Myocyte (in vitro differentiated cells): ENCODE measurements around the gene URB1. TPM values are rescaled to one million over a fixed set of nuclear protein-coding genes. Genes with fewer than 3 reads are reported as not detected.
"Not testable (repeated sequence)": the region's sequence is repeated elsewhere in the genome, so short reads cannot be mapped to it uniquely, and the experiment has no call there.

Experiments used
- DNase-seq: peaks from one replicate; pipeline ENCODE4 v3.0.0-alpha.2; 2012; ENCODE audit warnings: low read depth
- total RNA-seq: library from RNA; depleted of rRNA; stranded (reverse); fragments of >200 nt; gene quantifications from 2 replicates; pipeline ENCODE4 v1.2.3, GENCODE V29; 2014

The URB1 gene
- total RNA-seq, 1 donor from 2014 or later, result 42.1 TPM

DNA sequence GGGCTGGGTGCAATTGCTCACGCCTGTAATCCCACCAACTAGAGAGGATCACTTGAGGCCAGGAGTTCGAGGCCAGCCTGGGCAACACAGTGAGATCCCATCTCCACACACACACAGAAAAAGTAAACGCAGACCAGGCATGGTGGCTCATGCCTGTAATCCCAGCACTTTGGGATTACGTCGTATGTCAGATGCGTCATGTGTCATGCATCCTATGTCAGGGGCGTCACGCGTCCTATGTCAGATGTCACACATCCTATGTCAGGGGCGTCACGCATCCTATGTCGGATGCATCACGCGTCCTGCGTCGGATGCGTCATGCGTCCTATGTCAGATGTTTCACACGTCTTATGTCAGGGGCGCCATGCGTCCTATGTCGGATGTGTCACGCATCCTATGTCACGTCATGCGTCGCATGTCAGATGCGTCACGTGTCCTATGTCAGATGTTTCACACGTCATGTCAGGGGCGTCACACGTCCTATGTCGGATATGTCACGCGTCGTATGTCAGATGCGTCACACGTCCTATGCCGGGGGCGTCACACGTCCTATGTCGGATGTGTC, 92.6 kb downstream of the URB1 start:
- DNase-seq, result no peak

GRCh38 chr21:32299695-32300094, 93.1 kb downstream of the URB1 start:
- DNase-seq, result no peak

- no peak for DNase-seq
These were observed 94.1 kb downstream of the URB1 start, which contains the start of gene MRAP for GRCh38 chr21:32298658-32299081. Gene MRAP, plus strand, starts transcription at chr21:32298855. Its CDS starts 117 bp downstream, at chr21:32298972.

- DNase-seq, result no peak
These were observed 94.7 kb downstream of the URB1 start for GRCh38 chr21:32298148-32298559.

DNA sequence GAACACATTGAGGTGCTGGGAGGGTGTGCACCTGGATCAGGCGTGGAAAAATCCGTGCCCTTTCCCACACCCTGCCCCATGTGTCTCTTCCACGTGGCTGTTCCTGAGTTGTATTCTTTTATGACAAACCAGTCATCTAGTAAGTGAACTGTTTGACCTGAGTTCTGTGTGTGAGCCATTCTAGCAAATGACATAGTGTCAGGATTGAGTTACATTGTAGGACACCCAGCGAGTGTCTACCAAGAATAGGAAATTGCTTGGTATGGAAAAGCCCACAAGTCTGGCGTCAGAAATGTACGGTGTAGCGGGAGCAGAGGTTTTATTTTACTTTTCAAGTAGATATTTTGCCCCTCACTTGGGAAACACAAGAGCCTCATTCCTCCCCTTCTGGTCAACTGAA, 95.4 kb downstream of the URB1 start:
- no peak for DNase-seq

DNA sequence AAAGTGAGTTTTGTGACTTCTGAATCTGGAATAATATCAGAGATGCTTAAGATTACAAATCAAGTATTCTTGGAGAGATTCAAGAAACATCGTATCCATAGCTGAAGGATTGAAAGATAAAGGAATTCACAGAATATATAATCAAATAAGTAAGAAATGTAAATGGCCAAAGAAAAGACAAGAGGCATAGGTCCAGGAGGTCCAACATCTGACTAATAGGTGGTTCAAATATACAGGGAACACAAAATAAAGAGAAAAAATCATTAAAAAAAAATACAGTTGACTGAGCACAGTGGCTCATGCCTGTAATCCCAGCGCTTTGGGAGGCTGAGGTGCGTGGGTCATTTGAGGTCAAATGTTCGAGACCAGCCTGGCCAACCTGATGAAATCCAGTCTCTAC, 107.3 kb downstream of the URB1 start:
- DNase-seq, result no peak

GRCh38 chr21:32282992-32283391, 109.8 kb downstream of the URB1 start:
- DNase-seq, result no peak

DNA sequence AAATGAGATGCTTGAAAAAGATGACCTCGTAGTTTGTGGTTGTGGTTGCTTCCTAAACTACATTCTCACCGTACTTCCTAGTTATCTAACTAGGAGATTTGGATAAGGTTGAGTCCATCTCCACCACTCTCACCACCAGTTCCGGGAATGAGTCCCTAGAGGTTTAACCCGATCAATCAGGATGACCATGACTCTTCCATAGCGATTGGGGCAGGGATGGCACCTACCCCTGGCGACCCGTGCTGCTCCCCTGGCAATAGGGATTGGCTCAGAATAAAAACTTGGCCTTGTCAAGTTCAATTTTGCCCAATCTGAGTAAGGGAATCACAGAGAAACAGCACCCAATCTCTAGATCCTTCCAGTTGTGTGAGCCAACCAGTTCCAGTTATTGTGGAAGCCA, 111.3 kb downstream of the URB1 start:
- no peak for DNase-seq

DNA sequence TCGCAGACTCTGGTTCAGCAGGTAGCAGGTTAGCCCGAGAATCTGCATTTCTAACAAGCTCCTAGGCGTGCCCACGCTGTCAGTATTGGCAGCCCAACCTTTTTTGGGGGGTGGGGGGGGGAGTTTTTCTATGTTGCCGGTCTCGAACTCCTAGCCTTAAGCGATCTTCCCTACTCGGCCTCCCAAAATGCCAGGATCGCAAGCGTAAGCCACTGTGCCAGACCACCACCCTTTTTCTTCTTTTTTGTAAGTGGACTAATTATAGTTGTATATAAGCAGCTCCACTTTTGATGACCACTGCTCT, 113.5 kb downstream of the URB1 start:
- DNase-seq, result no peak

DNA sequence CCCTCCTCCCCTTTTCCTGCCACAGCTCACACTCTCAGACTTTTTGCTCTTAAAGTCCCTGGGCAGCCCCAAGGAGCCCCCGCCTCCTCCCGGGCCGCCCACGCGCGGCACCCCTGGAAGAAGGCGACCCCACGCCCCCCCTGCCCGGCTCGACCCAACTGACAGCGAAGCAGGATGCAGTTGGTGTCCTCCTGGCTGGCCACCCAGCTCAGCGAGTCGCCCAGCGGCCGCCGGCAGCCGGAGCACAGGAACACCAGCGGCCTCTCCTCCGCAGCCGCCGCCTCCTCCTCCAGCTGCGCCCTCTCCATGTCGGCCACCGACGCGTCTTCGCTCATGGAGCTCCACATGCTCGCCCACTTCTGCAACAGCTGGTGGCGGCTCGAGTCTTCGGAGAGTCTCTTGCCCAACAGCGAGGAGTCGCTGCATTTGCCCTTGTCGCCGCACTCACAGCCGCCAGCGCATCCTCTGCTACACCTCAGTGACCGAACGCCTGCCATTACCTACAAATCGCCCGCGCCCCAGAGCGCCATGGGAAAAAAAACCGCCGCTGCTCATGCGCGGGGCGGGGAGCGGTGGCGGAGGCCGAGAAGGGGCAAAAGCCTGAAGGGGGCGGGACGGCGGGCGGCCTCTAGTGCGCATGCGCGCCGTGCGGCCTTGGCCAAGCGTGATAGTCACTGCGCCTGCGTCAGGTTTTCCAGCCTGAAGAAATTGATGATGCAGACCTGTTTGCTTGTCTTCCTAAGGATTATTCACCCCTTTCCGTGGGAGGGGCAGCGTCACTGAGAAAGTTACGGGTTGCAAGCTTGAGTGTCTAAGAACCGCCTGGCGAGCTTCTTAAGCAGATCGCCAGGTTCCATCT, 114.1 kb downstream of the URB1 start, which contains the start of gene MIS18A:
Gene MIS18A (minus strand): TSS at position 532 of the 859 bp plus-strand sequence. CDS start 35 bp downstream, at position 497.
- peak; percentile 95 for DNase-seq

DNA sequence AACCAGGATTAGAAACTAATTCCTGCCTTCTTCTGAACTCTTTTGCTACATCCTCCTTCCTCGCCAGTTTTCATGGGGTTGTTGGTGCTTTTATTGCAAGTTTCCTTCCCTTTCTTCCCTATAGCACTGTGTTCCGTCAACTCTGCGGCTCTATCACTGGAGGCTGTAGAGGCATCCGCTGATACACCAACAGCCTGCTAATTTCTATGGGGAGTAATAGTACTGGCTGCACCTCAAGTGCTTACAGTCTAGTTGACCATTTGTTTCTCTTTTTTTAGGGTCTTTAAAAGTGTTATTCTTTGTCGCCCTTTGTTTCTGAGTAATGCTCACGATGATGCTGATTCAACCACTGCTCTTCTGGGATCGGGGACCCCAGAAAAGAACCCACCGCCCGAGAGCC, 114.7 kb downstream of the URB1 start:
- DNase-seq, result no peak

DNA sequence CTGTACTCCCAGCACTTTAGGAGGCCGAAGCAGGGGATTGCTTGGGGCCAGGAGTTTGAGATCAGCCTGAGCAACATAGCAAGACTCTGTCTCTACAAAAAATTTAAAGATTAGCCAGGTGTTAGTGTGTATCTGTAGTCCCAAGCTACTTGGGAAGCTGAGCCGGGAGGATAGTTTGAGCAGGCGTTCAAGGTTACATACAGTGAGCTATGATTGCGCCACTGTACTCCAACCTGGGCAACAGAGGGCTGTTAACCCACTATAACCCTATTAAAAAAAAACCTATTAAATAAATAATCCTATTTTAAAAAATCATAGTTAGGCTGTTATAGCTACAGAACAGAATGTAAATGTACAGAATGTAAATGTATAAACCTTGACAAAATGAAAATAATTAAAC, 116.1 kb downstream of the URB1 start:
- DNase-seq, result no peak

GRCh38 chr21:32270748-32271147, 122.1 kb downstream of the URB1 start:
- no peak for DNase-seq

GRCh38 chr21:32265321-32265720, 127.5 kb downstream of the URB1 start:
- not testable (repeated sequence) for DNase-seq

GRCh38 chr21:32261929-32262328, 130.9 kb downstream of the URB1 start:
- no peak for DNase-seq

Other genes starting within 250 kb of the URB1 start
- 6.2 and 7.6 TPM in 2 replicates for gene MIS18A, start 114.0 kb downstream of the URB1 start, total RNA-seq
- gene MRAP, start 94.2 kb downstream of the URB1 start, total RNA-seq, result not detected in 2 replicates
- gene EVA1C, start 19.7 kb upstream of the URB1 start, total RNA-seq, result 1.0 and 1.9 TPM in 2 replicates
- gene TCP10L, start 192.5 kb upstream of the URB1 start, total RNA-seq, result 0.83 and 3.3 TPM in 2 replicates
- gene CFAP298, start 219.4 kb upstream of the URB1 start, total RNA-seq, result 55.5 and 71.4 TPM in 2 replicates